NCI-H524 treated with DMSO at 0.1 percent for 48 hours (cell line): ENCODE results near the gene CDK5R2.
"Not testable (repeated sequence)": the region's sequence is repeated elsewhere in the genome, so short reads cannot be mapped to it uniquely, and the experiment has no call there.

Experiments
- DNase-seq: peaks from one replicate; lab custom pipeline; 2025; lab: John Stamatoyannopoulos, UW

CDK5R2 gene

GRCh38 chr2:218959141-218959731 is at the start of gene CDK5R2:
CDK5R2 (plus strand) TSS chr2:218959666; CDS start chr2:218959821, 155 bp downstream.
- DNase-seq: peak; percentile 55

- no peak for DNase-seq
These were observed 48.7 kb upstream of the CDK5R2 start for GRCh38 chr2:218910741-218911140.

- no peak for DNase-seq
These were observed 39.0 kb upstream of the CDK5R2 start for GRCh38 chr2:218920504-218920903.

- no peak for DNase-seq
These were observed 34.7 kb upstream of the CDK5R2 start for GRCh38 chr2:218924757-218925156.

- no peak for DNase-seq
These were observed 34.0 kb upstream of the CDK5R2 start for GRCh38 chr2:218925434-218925833.

GRCh38 chr2:218927422-218927821 is 32.0 kb upstream of the CDK5R2 start:
- no peak for DNase-seq

- DNase-seq: no peak
These were observed 31.6 kb upstream of the CDK5R2 start for GRCh38 chr2:218927876-218928275.

- not testable (repeated sequence) for DNase-seq
These were observed 29.0 kb upstream of the CDK5R2 start for GRCh38 chr2:218930488-218930887.

GRCh38 chr2:218931751-218932150 is 27.7 kb upstream of the CDK5R2 start:
- not testable (repeated sequence) for DNase-seq

GRCh38 chr2:218944759-218945404 is 14.6 kb upstream of the CDK5R2 start:
- no peak for DNase-seq

- DNase-seq: no peak
These were observed 12.8 kb upstream of the CDK5R2 start for GRCh38 chr2:218946621-218947020.

GRCh38 chr2:218952160-218952559 is 7.3 kb upstream of the CDK5R2 start:
- DNase-seq: no peak

GRCh38 chr2:218953366-218953954 is 6.0 kb upstream of the CDK5R2 start:
- no peak for DNase-seq

GRCh38 chr2:218954541-218955300 is 4.7 kb upstream of the CDK5R2 start:
- no peak for DNase-seq

GRCh38 chr2:218956039-218956438 is 3.4 kb upstream of the CDK5R2 start:
- no peak for DNase-seq

GRCh38 chr2:218957671-218958070 is 1.8 kb upstream of the CDK5R2 start:
- no peak for DNase-seq

GRCh38 chr2:218958276-218958675 is 1.2 kb upstream of the CDK5R2 start:
- DNase-seq: no peak

GRCh38 chr2:218959761-218960308 is 369 bp downstream of the CDK5R2 start:
- no peak for DNase-seq

GRCh38 chr2:218960309-218961165 is 1.1 kb downstream of the CDK5R2 start:
- DNase-seq: no peak

- no peak for DNase-seq
These were observed 1.8 kb downstream of the CDK5R2 start for GRCh38 chr2:218961229-218961628.
